Neural cell (in vitro differentiated cells): ENCODE data around the gene REXO5. TPM values are rescaled to one million over a fixed set of nuclear protein-coding genes. Genes with fewer than 3 reads are reported as not detected.

Experiments used
- H2AFZ ChIP-seq: fragments of 200-600, 300-800 bp; sonication (generic), shearing (Covaris generic); 2 replicates; pipeline ENCODE4 v1.6.0; 2014; ENCODE audit warnings: low read depth, mild to moderate bottlenecking, antibody characterized with exemption, low read length, moderate library complexity
- H3F3A ChIP-seq: fragments of 200-600 bp; shearing (Covaris generic); 2 replicates; pipeline ENCODE4 v1.6.1; 2016; ENCODE audit warnings: mild to moderate bottlenecking, moderate library complexity, mixed read lengths, antibody characterized with exemption, low read length; ENCODE audit not compliant: insufficient read depth, poor library complexity, severe bottlenecking
- H3K27ac ChIP-seq: fragments of 200-600, 300-800 bp; sonication (generic), shearing (Covaris generic); 2 replicates; pipeline ENCODE4 v1.5.1; 2014; ENCODE audit warnings: mild to moderate bottlenecking, low read length, moderate library complexity
- H3K27me3 ChIP-seq: fragments of 300-800, 200-600 bp; sonication (generic), shearing (Covaris generic); 2 replicates; pipeline ENCODE4 v1.6.0; 2014; ENCODE audit warnings: mild to moderate bottlenecking, low read depth, low read length, moderate library complexity; ENCODE audit not compliant: insufficient read depth
- H3K36me3 ChIP-seq: fragments of 300-800, 200-600 bp; sonication (generic), shearing (Covaris generic); 2 replicates; pipeline ENCODE4 v1.5.1; 2014; ENCODE audit warnings: mild to moderate bottlenecking, antibody characterized with exemption, low read length, moderate library complexity; ENCODE audit not compliant: insufficient read depth
- H3K4me2 ChIP-seq: fragments of 300-800, 200-600 bp; sonication (generic), shearing (Covaris generic); 2 replicates; pipeline ENCODE4 v1.6.0; 2014; ENCODE audit warnings: mild to moderate bottlenecking, low read length
- H3K4me3 ChIP-seq: fragments of 300-800, 200-600 bp; sonication (generic), shearing (Covaris generic); 2 replicates; pipeline ENCODE4 v1.5.1; 2014; ENCODE audit warnings: mild to moderate bottlenecking, low read length, moderate library complexity
- H3K79me2 ChIP-seq: fragments of 200-600 bp; shearing (Covaris generic); replicated peaks from 2 replicates; pipeline ENCODE4 v1.6.0; 2014; ENCODE audit warnings: mild to moderate bottlenecking, low read length, moderate library complexity; ENCODE audit not compliant: insufficient read depth
- H3K9ac ChIP-seq: fragments of 300-800, 200-600 bp; sonication (generic), shearing (Covaris generic); 2 replicates; pipeline ENCODE4 v1.6.1; 2016; ENCODE audit warnings: mild to moderate bottlenecking, low read length, mixed read lengths
- H3K9me2 ChIP-seq: fragments of 200-600 bp; shearing (Covaris generic); 2 replicates; pipeline ENCODE4 v1.6.1; 2016; ENCODE audit warnings: mild to moderate bottlenecking, low read length, mixed read lengths; ENCODE audit not compliant: insufficient read depth
- H3K9me3 ChIP-seq: fragments of 200-600, 300-800 bp; sonication (generic), shearing (Covaris generic); 2 replicates; pipeline ENCODE4 v1.6.1; 2016; ENCODE audit warnings: mild to moderate bottlenecking, mixed run types, low read length, moderate library complexity, mixed read lengths
- H4K20me1 ChIP-seq: fragments of 200-600 bp; shearing (Covaris generic); 2 replicates; pipeline ENCODE4 v1.6.1; 2016; ENCODE audit warnings: mild to moderate bottlenecking, mixed run types; ENCODE audit not compliant: insufficient read depth
- CTCF ChIP-seq: fragments of 450-650 bp; IDR thresholded peaks from 2 replicates; pipeline ENCODE4 v1.5.1; 2014; ENCODE audit warnings: antibody characterized with exemption, mild to moderate bottlenecking, moderate library complexity; ENCODE audit not compliant: poor library complexity, severe bottlenecking
- EP300 ChIP-seq: fragments of 450-650 bp; conservative IDR thresholded peaks from 2 replicates; pipeline ENCODE4 v1.6.1; 2014; ENCODE audit warnings: antibody characterized with exemption, mild to moderate bottlenecking, moderate library complexity; ENCODE audit not compliant: poor library complexity, severe bottlenecking
- EZH2 ChIP-seq: fragments of 200-600, 300-800 bp; shearing (Covaris generic), sonication (generic); IDR thresholded peaks from 2 replicates; pipeline ENCODE4 v1.6.1; 2014; ENCODE audit warnings: antibody characterized with exemption, low read length, borderline replicate concordance, mild to moderate bottlenecking; ENCODE audit not compliant: insufficient read depth, poor library complexity, severe bottlenecking
- MXI1 ChIP-seq: fragments of 450-650 bp; conservative IDR thresholded peaks from 2 replicates; pipeline ENCODE4 v1.6.1; 2014; ENCODE audit warnings: antibody characterized with exemption, mild to moderate bottlenecking; ENCODE audit not compliant: poor library complexity, severe bottlenecking
- POLR2AphosphoS5 ChIP-seq: IDR thresholded peaks from 2 replicates; pipeline ENCODE4 v1.6.1; 2012
- RAD21 ChIP-seq: fragments of 450-650 bp; conservative IDR thresholded peaks from 2 replicates; pipeline ENCODE4 v1.6.1; 2014; ENCODE audit warnings: antibody characterized with exemption, mild to moderate bottlenecking, moderate library complexity
- REST ChIP-seq: IDR thresholded peaks from 2 replicates; pipeline ENCODE4 v1.6.1; 2012; ENCODE audit warnings: borderline replicate concordance
- SMC3 ChIP-seq: fragments of 450-650 bp; conservative IDR thresholded peaks from 2 replicates; pipeline ENCODE4 v1.6.1; 2014; ENCODE audit warnings: antibody characterized with exemption, mild to moderate bottlenecking, moderate library complexity; ENCODE audit not compliant: poor library complexity
- TAF1 ChIP-seq: IDR thresholded peaks from 2 replicates; pipeline ENCODE4 v1.6.1; 2012; ENCODE audit warnings: low read depth
- polyA plus RNA-seq: library from polyadenylated mRNA; depleted of rRNA; stranded (reverse); fragments of >200 nt; gene quantifications from 2 replicates; pipeline ENCODE4 v1.2.3, GENCODE V29; 2014

REXO5 gene
- polyA plus RNA-seq, 1 donor from 2014 or later = 11.2 TPM

- Histone ChIP-seq H3K27me3 (no peaks in the 10 kb centered on the region), H3K36me3 (no peaks in the 10 kb centered on the region), H4K20me1 (no peaks in the 10 kb centered on the region), H3K9ac (no peak overlapping the region), H3K9me3 (no peaks in the 10 kb centered on the region), H3K4me2 (no peak overlapping the region), H3K79me2 (no peaks in the 10 kb centered on the region), H3K27ac (no peak overlapping the region), H2AFZ (no peak overlapping the region), H3K9me2 (no peaks in the 10 kb centered on the region), H3F3A (no peaks in the 10 kb centered on the region), H3K4me3 (no peak overlapping the region)
- TF ChIP-seq MXI1 (no peak), RAD21 (no peak), EP300 (no peak), POLR2AphosphoS5 (no peak), TAF1 (no peak)
Measured at GRCh38 chr16:20830372-20830771, 24.0 kb downstream of the REXO5 start.

GRCh38 chr16:20833086-20833485 is 26.8 kb downstream of the REXO5 start:
- Histone ChIP-seq H4K20me1 (no peaks in the 10 kb centered on the region), H3F3A (no peaks in the 10 kb centered on the region), H3K79me2 (no peaks in the 10 kb centered on the region), H3K9me2 (no peaks in the 10 kb centered on the region), H3K36me3 (no peaks in the 10 kb centered on the region), H2AFZ (no peak overlapping the region), H3K4me2 (no peak overlapping the region), H3K9ac (no peak overlapping the region), H3K9me3 (no peaks in the 10 kb centered on the region), H3K27me3 (no peaks in the 10 kb centered on the region), H3K27ac (no peak overlapping the region), H3K4me3 (no peak overlapping the region)
- TF ChIP-seq REST (no peak), MXI1 (no peak), EP300 (no peak), SMC3 (no peak), POLR2AphosphoS5 (no peak), TAF1 (no peak), CTCF (no peak), RAD21 (no peak), EZH2 (no peak)

GRCh38 chr16:20838240-20838639 is 31.9 kb downstream of the REXO5 start:
- Histone ChIP-seq H2AFZ (no peak overlapping the region), H3K4me3 (no peak overlapping the region), H3F3A (no peaks in the 10 kb centered on the region), H3K9ac (no peak overlapping the region), H3K9me3 (no peaks in the 10 kb centered on the region), H3K27ac (no peak overlapping the region), H3K79me2 (no peaks in the 10 kb centered on the region), H3K4me2 (no peak overlapping the region), H4K20me1 (no peaks in the 10 kb centered on the region), H3K36me3 (no peaks in the 10 kb centered on the region), H3K9me2 (no peaks in the 10 kb centered on the region), H3K27me3 (no peaks in the 10 kb centered on the region)
- TF ChIP-seq TAF1 (no peak), CTCF (no peak), POLR2AphosphoS5 (no peak), MXI1 (no peak), REST (no peak), EP300 (no peak), SMC3 (no peak), RAD21 (no peak), EZH2 (no peak)
